ENCODE measurements around the gene SLC16A6.
"Not testable (repeated sequence)": the region's sequence is repeated elsewhere in the genome, so short reads cannot be mapped to it uniquely, and the experiment has no call there.

- not testable (repeated sequence) for TF ChIP-seq CTCF (IDR thresholded peaks at IDR 0.05 in 4 of 5, conservative IDR thresholded peaks at IDR 0.05 in 1 of 5); POLR2A (IDR thresholded peaks at IDR 0.05)
These were observed 41.0 kb upstream of the SLC16A6 start for GRCh38 chr17:68331932-68332331.

All from gastrocnemius medialis (tissue), 4 donors.